Liver (tissue), 9 donors: ENCODE results near the gene CAPS. TPM values are rescaled to one million over a fixed set of nuclear protein-coding genes. Genes with fewer than 3 reads are reported as not detected.

Experiments used
- DNase-seq: peaks from one replicate; pipeline ENCODE4 v3.0.0-alpha.2; 2017; ENCODE audit warnings: low spot score
- H3K27ac ChIP-seq, 2 donors: one replicate each; pipeline ENCODE4 v1.7.0; 2013; ENCODE audit warnings: inconsistent platforms in 2 of 2, low read length in 2 of 2, control low read depth in 1 of 2, low read depth in 1 of 2, mild to moderate bottlenecking in 1 of 2
- H3K27me3 ChIP-seq, 4 donors: one replicate each; pipeline versions ENCODE4 v1.6.1 to v1.7.0; 2013; ENCODE audit warnings: low read length in 3 of 4, inconsistent platforms in 1 of 4, mild to moderate bottlenecking in 1 of 4, moderate library complexity in 1 of 4; ENCODE audit not compliant: control insufficient read depth in 4 of 4, insufficient read depth in 4 of 4
- H3K36me3 ChIP-seq, 4 donors: one replicate each; pipeline versions ENCODE4 v1.6.1 to v1.7.0; 2013; ENCODE audit warnings: low read length in 3 of 4, mild to moderate bottlenecking in 3 of 4, low read depth in 1 of 4, moderate library complexity in 1 of 4; ENCODE audit not compliant: control insufficient read depth in 4 of 4, insufficient read depth in 3 of 4
- H3K4me1 ChIP-seq, 4 donors: one replicate each; pipeline versions ENCODE4 v1.6.1 to v1.7.0; 2013; ENCODE audit warnings: low read length in 3 of 4, mild to moderate bottlenecking in 3 of 4, moderate library complexity in 1 of 4; ENCODE audit not compliant: control insufficient read depth in 4 of 4, insufficient read depth in 4 of 4
- H3K4me3 ChIP-seq, 3 donors: one replicate each; pipeline versions ENCODE4 v1.6.1 to v1.7.0; 2013; ENCODE audit warnings: low read length in 3 of 3, control low read depth in 1 of 3, low read depth in 1 of 3, mild to moderate bottlenecking in 1 of 3
- H3K9ac ChIP-seq, 2 donors: one replicate each; pipeline ENCODE4 v1.7.0; 2013; ENCODE audit warnings: low read length in 2 of 2, mild to moderate bottlenecking in 2 of 2, moderate library complexity in 2 of 2, control low read depth in 1 of 2, low read depth in 1 of 2
- H3K9me3 ChIP-seq, 4 donors: one replicate each; pipeline versions ENCODE4 v1.6.1 to v1.7.0; 2013; ENCODE audit warnings: low read length in 3 of 4; ENCODE audit not compliant: control insufficient read depth in 4 of 4
- EGR1 ChIP-seq, 2 donors: IDR thresholded peaks; 2 replicates each; pipeline ENCODE4 v1.6.1; 2016 to 2018; ENCODE audit warnings: antibody characterized with exemption in 2 of 2, low read depth in 2 of 2
- FOXA1 ChIP-seq: IDR thresholded peaks from 2 replicates; pipeline ENCODE4 v1.6.1; 2016; ENCODE audit warnings: antibody characterized with exemption
- GABPA ChIP-seq, 2 donors: IDR thresholded peaks in 1 of 2; conservative IDR thresholded peaks in 1 of 2; 2 replicates each; pipeline ENCODE4 v1.6.1; 2016; ENCODE audit warnings: antibody characterized with exemption in 2 of 2, mild to moderate bottlenecking in 1 of 2, moderate library complexity in 1 of 2
- HNF4A ChIP-seq, 2 donors: conservative IDR thresholded peaks; 2 replicates each; pipeline ENCODE4 v1.6.1; 2016; ENCODE audit warnings: antibody characterized with exemption in 2 of 2, mild to moderate bottlenecking in 2 of 2
- HNF4G ChIP-seq: IDR thresholded peaks from 2 replicates; pipeline ENCODE4 v1.6.1; 2016; ENCODE audit warnings: antibody characterized with exemption
- JUND ChIP-seq, 2 donors: IDR thresholded peaks; 2 replicates each; pipeline ENCODE4 v1.6.1; 2016; ENCODE audit warnings: antibody characterized with exemption in 2 of 2
- RXRA ChIP-seq, 2 donors: IDR thresholded peaks; 2 replicates each; pipeline ENCODE4 v1.6.1; 2017 to 2018; ENCODE audit warnings: antibody characterized with exemption in 2 of 2, mild to moderate bottlenecking in 1 of 2
- SP1 ChIP-seq: IDR thresholded peaks from 2 replicates; pipeline ENCODE4 v1.6.1; 2018; ENCODE audit warnings: antibody characterized with exemption, mild to moderate bottlenecking
- TAF1 ChIP-seq: conservative IDR thresholded peaks from 2 replicates; pipeline ENCODE4 v1.6.1; 2016; ENCODE audit warnings: antibody characterized with exemption, mild to moderate bottlenecking
- WGBS: extraction: QIAGEN DNeasy Blood & Tissue Kit; methylation state at CpG from one replicate; pipeline ENCODE4 v1.1.7; 2013; 5-methylcytosine and 5-hydroxymethylcytosine counted together
- polyA plus RNA-seq, 2 donors: library from polyadenylated mRNA; stranded (reverse) in 1 of 2; unstranded in 1 of 2; fragments of 200-250 nt in 1 of 2; fragments of >200 nt in 1 of 2; fragmentation: Nextera tagmentation in 1 of 2; extraction: Ambion mirVana in 1 of 2; gene quantifications; one replicate each; pipeline versions ENCODE4 v1.2.1 to v1.2.3, GENCODE V29; 2013 to 2015
- total RNA-seq, 2 donors: library from RNA; depleted of rRNA; stranded (reverse); fragments of >200 nt; gene quantifications; one replicate each; pipeline ENCODE4 v1.2.3, GENCODE V29; 2014
- TF ChIP-seq, protein P1 (sequence below): fragments of 150-350 bp; IDR thresholded peaks from 2 replicates; pipeline ENCODE4 v1.5.1; 2017; ENCODE audit warnings: improper control_type of control experiment, low read depth, low read length; ENCODE audit not compliant: missing input control
- TF ChIP-seq, protein P2 (sequence below): IDR thresholded peaks from 2 replicates; pipeline ENCODE4 v1.6.1; 2016; ENCODE audit warnings: antibody characterized with exemption
- TF ChIP-seq, protein P3 (sequence below): IDR thresholded peaks from 2 replicates; pipeline ENCODE4 v1.6.1; 2016; ENCODE audit warnings: antibody characterized with exemption
- TF ChIP-seq, protein P4 (sequence below): IDR thresholded peaks from 2 replicates; pipeline ENCODE4 v1.6.1; 2016; ENCODE audit warnings: antibody characterized with exemption
- TF ChIP-seq, protein P5 (sequence below): IDR thresholded peaks from 2 replicates; pipeline ENCODE4 v1.6.1; 2016; ENCODE audit warnings: antibody characterized with exemption, mild to moderate bottlenecking
- donor health status: healthy.
- donor health status: healthy.
- donor health status: healthy.
- donor health status: healthy.
- donor health status: healthy.

CAPS gene
- total and polyA plus RNA-seq, 4 donors, result 2.1 to 11.4 (median 3.5) TPM

DNA sequence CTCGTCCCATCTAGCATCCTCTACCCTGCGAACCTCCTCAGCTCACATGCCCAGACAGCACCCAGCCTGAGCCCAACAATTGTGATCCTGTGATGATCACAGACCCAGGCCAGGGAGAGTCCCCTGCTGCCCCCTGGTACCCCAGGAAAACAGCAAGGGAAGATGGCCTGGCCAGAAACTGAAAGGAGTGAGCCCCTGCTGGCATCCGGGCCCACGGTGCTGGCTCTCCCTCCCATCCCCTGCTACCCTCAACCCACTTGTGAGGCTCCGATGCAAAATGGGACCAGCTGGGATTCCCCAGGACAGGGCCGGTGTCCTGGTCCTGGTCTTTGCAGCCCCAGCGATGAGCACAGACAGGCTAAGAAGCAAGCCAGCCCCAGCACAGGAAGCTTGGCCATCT, 49.8 kb downstream of the CAPS start:
- Histone ChIP-seq H3K4me3 (no peak overlapping the region), H3K27ac (peak overlapping the region; percentile 94 to 99), H3K36me3 (no peaks in the 10 kb centered on the region), H3K9me3 (no peaks in the 10 kb centered on the region), H3K4me1 (peaks cover 28 to 55% (median 39%) of the 10 kb centered on the region in 4 donors), H3K27me3 (no peaks in the 10 kb centered on the region), H3K9ac (no peak overlapping the region)
- no peak for DNase-seq
- 93% methylated on average over 7 of the region's 7 CpGs for WGBS
- TF ChIP-seq HNF4A (conservative IDR thresholded peaks at IDR 0.05), result no peak
- no peak for TF ChIP-seq SP1
- no peak for TF ChIP-seq EGR1 (IDR thresholded peaks at IDR 0.05; ENCODE audit: low read depth in 2 of 2)
- no peak for TF ChIP-seq GABPA (IDR thresholded peaks at IDR 0.05 in 1 of 2, conservative IDR thresholded peaks at IDR 0.05 in 1 of 2)
- no peak for TF ChIP-seq JUND (IDR thresholded peaks at IDR 0.05)
- no peak for TF ChIP-seq FOXA1
- TF ChIP-seq, protein P1, sequence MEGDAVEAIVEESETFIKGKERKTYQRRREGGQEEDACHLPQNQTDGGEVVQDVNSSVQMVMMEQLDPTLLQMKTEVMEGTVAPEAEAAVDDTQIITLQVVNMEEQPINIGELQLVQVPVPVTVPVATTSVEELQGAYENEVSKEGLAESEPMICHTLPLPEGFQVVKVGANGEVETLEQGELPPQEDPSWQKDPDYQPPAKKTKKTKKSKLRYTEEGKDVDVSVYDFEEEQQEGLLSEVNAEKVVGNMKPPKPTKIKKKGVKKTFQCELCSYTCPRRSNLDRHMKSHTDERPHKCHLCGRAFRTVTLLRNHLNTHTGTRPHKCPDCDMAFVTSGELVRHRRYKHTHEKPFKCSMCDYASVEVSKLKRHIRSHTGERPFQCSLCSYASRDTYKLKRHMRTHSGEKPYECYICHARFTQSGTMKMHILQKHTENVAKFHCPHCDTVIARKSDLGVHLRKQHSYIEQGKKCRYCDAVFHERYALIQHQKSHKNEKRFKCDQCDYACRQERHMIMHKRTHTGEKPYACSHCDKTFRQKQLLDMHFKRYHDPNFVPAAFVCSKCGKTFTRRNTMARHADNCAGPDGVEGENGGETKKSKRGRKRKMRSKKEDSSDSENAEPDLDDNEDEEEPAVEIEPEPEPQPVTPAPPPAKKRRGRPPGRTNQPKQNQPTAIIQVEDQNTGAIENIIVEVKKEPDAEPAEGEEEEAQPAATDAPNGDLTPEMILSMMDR, result no peak
- TF ChIP-seq HNF4G, result no peak
- no peak for TF ChIP-seq RXRA (IDR thresholded peaks at IDR 0.05)
- TF ChIP-seq, protein P2, sequence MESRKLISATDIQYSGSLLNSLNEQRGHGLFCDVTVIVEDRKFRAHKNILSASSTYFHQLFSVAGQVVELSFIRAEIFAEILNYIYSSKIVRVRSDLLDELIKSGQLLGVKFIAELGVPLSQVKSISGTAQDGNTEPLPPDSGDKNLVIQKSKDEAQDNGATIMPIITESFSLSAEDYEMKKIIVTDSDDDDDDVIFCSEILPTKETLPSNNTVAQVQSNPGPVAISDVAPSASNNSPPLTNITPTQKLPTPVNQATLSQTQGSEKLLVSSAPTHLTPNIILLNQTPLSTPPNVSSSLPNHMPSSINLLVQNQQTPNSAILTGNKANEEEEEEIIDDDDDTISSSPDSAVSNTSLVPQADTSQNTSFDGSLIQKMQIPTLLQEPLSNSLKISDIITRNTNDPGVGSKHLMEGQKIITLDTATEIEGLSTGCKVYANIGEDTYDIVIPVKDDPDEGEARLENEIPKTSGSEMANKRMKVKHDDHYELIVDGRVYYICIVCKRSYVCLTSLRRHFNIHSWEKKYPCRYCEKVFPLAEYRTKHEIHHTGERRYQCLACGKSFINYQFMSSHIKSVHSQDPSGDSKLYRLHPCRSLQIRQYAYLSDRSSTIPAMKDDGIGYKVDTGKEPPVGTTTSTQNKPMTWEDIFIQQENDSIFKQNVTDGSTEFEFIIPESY, result no peak
- TF ChIP-seq, protein P3, sequence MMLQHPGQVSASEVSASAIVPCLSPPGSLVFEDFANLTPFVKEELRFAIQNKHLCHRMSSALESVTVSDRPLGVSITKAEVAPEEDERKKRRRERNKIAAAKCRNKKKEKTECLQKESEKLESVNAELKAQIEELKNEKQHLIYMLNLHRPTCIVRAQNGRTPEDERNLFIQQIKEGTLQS, result no peak
- TF ChIP-seq, protein P4, sequence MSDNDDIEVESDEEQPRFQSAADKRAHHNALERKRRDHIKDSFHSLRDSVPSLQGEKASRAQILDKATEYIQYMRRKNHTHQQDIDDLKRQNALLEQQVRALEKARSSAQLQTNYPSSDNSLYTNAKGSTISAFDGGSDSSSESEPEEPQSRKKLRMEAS, result no peak
- TF ChIP-seq TAF1, result no peak
- TF ChIP-seq, protein P5, sequence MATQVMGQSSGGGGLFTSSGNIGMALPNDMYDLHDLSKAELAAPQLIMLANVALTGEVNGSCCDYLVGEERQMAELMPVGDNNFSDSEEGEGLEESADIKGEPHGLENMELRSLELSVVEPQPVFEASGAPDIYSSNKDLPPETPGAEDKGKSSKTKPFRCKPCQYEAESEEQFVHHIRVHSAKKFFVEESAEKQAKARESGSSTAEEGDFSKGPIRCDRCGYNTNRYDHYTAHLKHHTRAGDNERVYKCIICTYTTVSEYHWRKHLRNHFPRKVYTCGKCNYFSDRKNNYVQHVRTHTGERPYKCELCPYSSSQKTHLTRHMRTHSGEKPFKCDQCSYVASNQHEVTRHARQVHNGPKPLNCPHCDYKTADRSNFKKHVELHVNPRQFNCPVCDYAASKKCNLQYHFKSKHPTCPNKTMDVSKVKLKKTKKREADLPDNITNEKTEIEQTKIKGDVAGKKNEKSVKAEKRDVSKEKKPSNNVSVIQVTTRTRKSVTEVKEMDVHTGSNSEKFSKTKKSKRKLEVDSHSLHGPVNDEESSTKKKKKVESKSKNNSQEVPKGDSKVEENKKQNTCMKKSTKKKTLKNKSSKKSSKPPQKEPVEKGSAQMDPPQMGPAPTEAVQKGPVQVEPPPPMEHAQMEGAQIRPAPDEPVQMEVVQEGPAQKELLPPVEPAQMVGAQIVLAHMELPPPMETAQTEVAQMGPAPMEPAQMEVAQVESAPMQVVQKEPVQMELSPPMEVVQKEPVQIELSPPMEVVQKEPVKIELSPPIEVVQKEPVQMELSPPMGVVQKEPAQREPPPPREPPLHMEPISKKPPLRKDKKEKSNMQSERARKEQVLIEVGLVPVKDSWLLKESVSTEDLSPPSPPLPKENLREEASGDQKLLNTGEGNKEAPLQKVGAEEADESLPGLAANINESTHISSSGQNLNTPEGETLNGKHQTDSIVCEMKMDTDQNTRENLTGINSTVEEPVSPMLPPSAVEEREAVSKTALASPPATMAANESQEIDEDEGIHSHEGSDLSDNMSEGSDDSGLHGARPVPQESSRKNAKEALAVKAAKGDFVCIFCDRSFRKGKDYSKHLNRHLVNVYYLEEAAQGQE, result no peak

DNA sequence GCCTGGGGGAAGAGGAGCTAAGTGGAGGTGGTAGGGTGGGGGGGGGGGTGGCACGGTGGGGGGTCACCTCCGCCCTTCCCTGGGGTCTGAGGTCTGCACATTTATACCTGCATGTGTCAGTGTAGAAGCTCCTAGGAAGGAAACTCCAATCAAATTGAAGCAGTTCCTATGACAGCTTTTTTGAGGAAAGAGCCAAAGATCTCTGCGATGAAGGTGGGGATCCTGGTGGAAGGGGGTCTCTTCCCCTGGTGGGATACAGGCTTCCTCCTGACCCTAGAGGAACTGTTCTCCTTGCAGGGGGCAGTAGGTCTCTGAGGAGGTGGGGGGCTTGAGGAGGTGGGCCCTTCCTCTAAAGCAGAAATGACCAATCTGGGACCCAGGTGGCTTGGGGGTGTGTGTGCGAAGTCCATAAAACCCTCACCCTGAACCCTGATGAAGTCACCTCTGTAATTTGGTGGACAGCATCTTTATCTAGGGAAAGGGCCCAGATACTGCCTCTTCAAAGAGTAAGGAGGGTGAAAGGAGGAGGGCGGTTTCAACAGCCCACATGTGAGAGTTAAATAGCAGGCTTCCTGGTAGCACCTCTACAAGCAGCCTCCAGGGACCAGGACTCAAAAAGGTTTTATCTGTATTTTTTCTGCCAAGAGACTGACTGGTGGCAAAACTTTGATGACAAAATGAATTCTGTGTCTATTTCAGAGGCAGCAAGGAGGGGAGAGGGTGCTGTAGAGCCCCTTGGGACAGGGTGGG, 50.9 kb downstream of the CAPS start:
- Histone ChIP-seq H3K9ac (no peak overlapping the region), H3K4me3 (no peak overlapping the region), H3K36me3 (no peaks in the 10 kb centered on the region), H3K27ac (no peak overlapping the region), H3K27me3 (no peaks in the 10 kb centered on the region), H3K4me1 (peaks cover 19 to 44% (median 34%) of the 10 kb centered on the region in 4 donors), H3K9me3 (no peaks in the 10 kb centered on the region)
- 94% methylated on average over 5 of the region's 5 CpGs for WGBS
- TF ChIP-seq JUND (IDR thresholded peaks at IDR 0.05) (no peak), TAF1 (no peak), RXRA (IDR thresholded peaks at IDR 0.05) (no peak), FOXA1 (no peak), SP1 (no peak)
- TF ChIP-seq, protein P5, result no peak
- DNase-seq, result no peak
